ENCODE results near the gene CLIC4. TPM values are rescaled to one million over a fixed set of nuclear protein-coding genes. Genes with fewer than 3 reads are reported as not detected.

CLIC4 gene
- total and polyA plus RNA-seq, 10 of the 15 experiments (the other 5 are each of a cell fraction or from before 2014, with no cell fraction given) = 20.4 to 107 (median 69.6) TPM

GRCh38 chr1:24699628-24700027 is 45.6 kb upstream of the CLIC4 start (continued):
- no peak for TF ChIP-seq ATF3 (IDR thresholded peaks at IDR 0.05; ENCODE audit: borderline replicate concordance, extremely low read depth, low read depth, low read length)
- TF ChIP-seq IKZF1 (conservative IDR thresholded peaks at IDR 0.05) = no peak
- TF ChIP-seq EZH2 (IDR thresholded peaks at IDR 0.05; ENCODE audit: borderline replicate concordance, control insufficient read depth, low read depth, low read length) = no peak
- no peak for TF ChIP-seq ELK1 (IDR thresholded peaks at IDR 0.05; ENCODE audit: low read depth, low read length)

- ATAC-seq (no peak), FAIRE-seq (no peak), DNase-seq (ENCODE audit: low read depth, low spot score) (no peak)
- ChIA-PET RAD21 (ENCODE audit: unreplicated experiment) (no interaction called here), CTCF (interaction anchor here (24.4 kb wide), 1 partner anchor 122 kb away, joined by 655 read pairs; no protein-coding TSS in a partner anchor), SMC1A (ENCODE audit: uncharacterized antibody, unreplicated experiment) (no interaction called here), POLR2A (interaction anchor here (0.6 kb wide), 1 partner anchor 198 kb away, joined by 4 read pairs; no protein-coding TSS in a partner anchor)
- Histone ChIP-seq H3K9me3 (replicated peaks; ENCODE audit: control insufficient read depth, insufficient read depth, low read length) (no peaks in the 10 kb centered on the region), H3K27me3 (replicated peaks in 1 of 2; ENCODE audit: control insufficient read depth in 2 of 2, insufficient read depth in 2 of 2, low read length in 1 of 2) (no peaks in the 10 kb centered on the region), H3K27ac (ENCODE audit: control insufficient read depth, insufficient read depth) (no peak overlapping the region), H3K36me3 (ENCODE audit: control insufficient read depth in 2 of 2, insufficient read depth in 2 of 2, low read length in 1 of 2) (no peaks in the 10 kb centered on the region), H3K9ac (ENCODE audit: control insufficient read depth, insufficient read depth, low read length) (no peak overlapping the region), H3K4me3 (no peak overlapping the region), H3K4me2 (ENCODE audit: control insufficient read depth, insufficient read depth) (no peak overlapping the region), H2AFZ (ENCODE audit: control insufficient read depth, low read depth, low read length) (no peak overlapping the region), H3K4me1 (ENCODE audit: control insufficient read depth, insufficient read depth, low read length) (peaks cover 3% of the 10 kb centered on the region; the same call in 1 of the 2 replicates), H3K79me2 (ENCODE audit: control insufficient read depth, insufficient read depth, low read length) (no peaks in the 10 kb centered on the region), H4K20me1 (ENCODE audit: control insufficient read depth, insufficient read depth) (no peaks in the 10 kb centered on the region)
- BruUV-seq (replicated peaks) = no TSS peak
- in situ Hi-C loops (cut with MboI) = no loop called here
- 60% methylated on average over 8 of the region's 8 CpGs for WGBS (ENCODE audit: insufficient coverage, insufficient replicate concordance, low lambda C conversion rate, missing lambda C conversion rate)
- intact Hi-C loops (cut with micrococcal nuclease; ENCODE audit: unreplicated experiment) = no loop called here
- no peak for TF ChIP-seq TCF12 (IDR thresholded peaks at IDR 0.05; ENCODE audit: low read depth, low read length)
- no peak for TF ChIP-seq MYB (IDR thresholded peaks at IDR 0.05; ENCODE audit: borderline replicate concordance, low read depth, low read length)
- TF ChIP-seq FOXM1 (IDR thresholded peaks at IDR 0.05; ENCODE audit: low read depth, low read length) = no peak
- no peak for TF ChIP-seq ZNF384 (IDR thresholded peaks at IDR 0.05; ENCODE audit: borderline replicate concordance, low read depth, low read length)
- no peak for TF ChIP-seq BRCA1 (IDR thresholded peaks at IDR 0.05; ENCODE audit: low read depth, low read length)
- no peak for TF ChIP-seq IRF5 (IDR thresholded peaks at IDR 0.05; ENCODE audit: borderline replicate concordance)
- no peak for TF ChIP-seq YY1 (IDR thresholded peaks at IDR 0.05; ENCODE audit: low read depth, low read length)
- no peak for TF ChIP-seq WRNIP1 (IDR thresholded peaks at IDR 0.05; ENCODE audit: borderline replicate concordance, low read depth, low read length)
- no peak for TF ChIP-seq BMI1 (IDR thresholded peaks at IDR 0.05; ENCODE audit: borderline replicate concordance)
- TF ChIP-seq RAD51 (IDR thresholded peaks at IDR 0.05) = no peak
Measured at GRCh38 chr1:24702511-24703293, 42.5 kb upstream of the CLIC4 start.
